A549 (cell line): ENCODE data around the gene MTCL1. TPM values are rescaled to one million over a fixed set of nuclear protein-coding genes. Genes with fewer than 3 reads are reported as not detected.
A peak's percentile ranks its signal among the peaks of the same experiment; 100 is the strongest.

Source experiments
- ATAC-seq, 2 experiments: fragments of 200-7000 bp in 1 of 2; fragments of >200 bp in 1 of 2; cut with Nextera tagmentation in 1 of 2; cut with Tn5 transposase in 1 of 2; 3 replicates each; pipeline versions ENCODE4 v1.8.0 to v1.9.1; 2018 to 2020; ENCODE audit warnings: mild to moderate bottlenecking in 1 of 2, moderate library complexity in 1 of 2
- CTCF ChIA-PET: fragments of 300-600 bp; sonication (Branson Sonifier 250); formaldehyde crosslinking; extraction: SDS; loops from one replicate; lab custom pipeline; 2021; ENCODE audit warnings: antibody characterized with exemption, inconsistent platforms; lab: Yijun Ruan, JAX
- POLR2A ChIA-PET: fragments of 350-600 bp; formaldehyde crosslinking; extraction: SDS; loops from one replicate; lab custom pipeline; 2021; ENCODE audit warnings: antibody characterized with exemption, inconsistent platforms; lab: Yijun Ruan, JAX
- DNase-seq, 2 experiments: peaks; one replicate each; pipeline versions ENCODE4 v3.0.0 to v3.0.0-alpha.2; 2011 to 2016; ENCODE audit warnings: low read depth in 1 of 2, low spot score in 1 of 2
- FAIRE-seq: peaks from 2 replicates; lab custom pipeline; 2011; peaks lifted over from hg19 to GRCh38; lab: Jason Lieb, UNC
- H3K27ac ChIP-seq, 2 experiments: fragments of >200 bp; sonication (Bioruptor Twin); formaldehyde crosslinking; 3 replicates each; pipeline ENCODE4 v1.5.1; 2016 to 2017
- H3K4me1 ChIP-seq: fragments of >200 bp; sonication (Bioruptor Twin); formaldehyde crosslinking; 3 replicates; pipeline ENCODE4 v1.6.1; 2016
- H3K4me2 ChIP-seq: fragments of >200 bp; sonication (Bioruptor Twin); formaldehyde crosslinking; 3 replicates; pipeline ENCODE4 v1.6.1; 2016
- H3K4me3 ChIP-seq: fragments of >200 bp; sonication (Bioruptor Twin); formaldehyde crosslinking; 3 replicates; pipeline ENCODE4 v1.5.1; 2016
- H3K9me3 ChIP-seq: fragments of >200 bp; sonication (Bioruptor Twin); formaldehyde crosslinking; 3 replicates; pipeline ENCODE4 v1.6.1; 2016
- BHLHE40 ChIP-seq: IDR thresholded peaks from 2 replicates; pipeline ENCODE4 v1.6.1; 2012; ENCODE audit warnings: low read depth, low read length, inconsistent platforms
- CEBPB ChIP-seq, 2 experiments: fragments of >200 bp in 1 of 2; sonication (Bioruptor Twin) in 1 of 2; formaldehyde crosslinking in 1 of 2; IDR thresholded peaks; 2 replicates each; pipeline ENCODE4 v1.6.1; 2012 to 2016
- EHMT2 ChIP-seq: fragments of 200-600 bp; sonication (generic); IDR thresholded peaks from 2 replicates; pipeline ENCODE4 v1.6.1; 2016; ENCODE audit warnings: antibody characterized with exemption, low read depth, mild to moderate bottlenecking, moderate library complexity
- FOSB ChIP-seq: fragments of 250-450 bp; sonication (Bioruptor Pico); IDR thresholded peaks from 2 replicates; pipeline ENCODE4 v1.5.0; 2020; ENCODE audit warnings: mild to moderate bottlenecking, moderate library complexity
- FOXS1 ChIP-seq: fragments of 250-450 bp; sonication (Bioruptor Pico); IDR thresholded peaks from 2 replicates; pipeline ENCODE4 v1.5.0; 2020; ENCODE audit warnings: mild to moderate bottlenecking, moderate library complexity
- HMGXB4 ChIP-seq: fragments of 250-450 bp; sonication (Bioruptor Pico); IDR thresholded peaks from 2 replicates; pipeline ENCODE4 v1.5.0; 2021; ENCODE audit warnings: mild to moderate bottlenecking, moderate library complexity, borderline replicate concordance
- HOXA7 ChIP-seq: fragments of 250-450 bp; sonication (Bioruptor Pico); IDR thresholded peaks from 2 replicates; pipeline ENCODE4 v1.5.0; 2020; ENCODE audit warnings: mild to moderate bottlenecking, moderate library complexity
- JUN ChIP-seq, 2 experiments: fragments of >200 bp; sonication (Bioruptor Twin); formaldehyde crosslinking; IDR thresholded peaks; 2 replicates in 1 of 2; 3 replicates in 1 of 2; pipeline ENCODE4 v1.6.1; 2016 to 2017
- KDM1A ChIP-seq: fragments of 200-600 bp; sonication (generic); IDR thresholded peaks from 2 replicates; pipeline ENCODE4 v1.6.1; 2016; ENCODE audit warnings: low read depth, mild to moderate bottlenecking
- KDM5A ChIP-seq: fragments of 200-600 bp; sonication (generic); IDR thresholded peaks from 2 replicates; pipeline ENCODE4 v1.6.1; 2016; ENCODE audit warnings: antibody characterized with exemption, mild to moderate bottlenecking
- MAZ ChIP-seq: fragments of 150-350 bp; IDR thresholded peaks from 2 replicates; pipeline ENCODE4 v1.6.1; 2014; ENCODE audit warnings: antibody characterized with exemption, low read depth, low read length, borderline replicate concordance
- MYC ChIP-seq: IDR thresholded peaks from 2 replicates; pipeline ENCODE4 v1.6.1; 2012; ENCODE audit warnings: mild to moderate bottlenecking, inconsistent platforms, low read length, improper control_type of control experiment, borderline replicate concordance
- NR3C1 ChIP-seq: fragments of >200 bp; sonication (Bioruptor Twin); formaldehyde crosslinking; IDR thresholded peaks from 3 replicates; pipeline ENCODE4 v1.6.1; 2017
- RARB ChIP-seq: fragments of 250-450 bp; sonication (Bioruptor Pico); IDR thresholded peaks from 2 replicates; pipeline ENCODE4 v1.8.0; 2021; ENCODE audit warnings: mild to moderate bottlenecking, moderate library complexity
- RCOR1 ChIP-seq: fragments of 150-350 bp; IDR thresholded peaks from 2 replicates; pipeline ENCODE4 v1.6.1; 2014; ENCODE audit warnings: antibody characterized with exemption, low read length, low read depth
- RFX5 ChIP-seq: fragments of 450-650 bp; IDR thresholded peaks from 2 replicates; pipeline ENCODE4 v1.7.1; 2014; ENCODE audit warnings: antibody characterized with exemption, mild to moderate bottlenecking, moderate library complexity
- RNF2 ChIP-seq: fragments of 200-600 bp; sonication (generic); IDR thresholded peaks from 2 replicates; pipeline ENCODE4 v1.6.1; 2016; ENCODE audit warnings: low read depth, mild to moderate bottlenecking, antibody characterized with exemption, moderate library complexity, borderline replicate concordance
- SMC3 ChIP-seq: fragments of >200 bp; sonication (Bioruptor Twin); formaldehyde crosslinking; IDR thresholded peaks from 3 replicates; pipeline ENCODE4 v1.6.1; 2018; ENCODE audit warnings: inconsistent platforms
- TFCP2L1 ChIP-seq: fragments of 250-450 bp; sonication (Bioruptor Pico); IDR thresholded peaks from 2 replicates; pipeline ENCODE4 v1.5.0; 2021; ENCODE audit warnings: mild to moderate bottlenecking
- USF2 ChIP-seq: fragments of 450-650 bp; IDR thresholded peaks from 2 replicates; pipeline ENCODE4 v1.6.1; 2014; ENCODE audit warnings: antibody characterized with exemption
- WGBS: methylation state at CpG from one replicate; pipeline ENCODE4 v1.1.6; 2017; ENCODE audit errors: missing lambda C conversion rate; 5-methylcytosine and 5-hydroxymethylcytosine counted together
- polyA plus RNA-seq, 4 experiments: library from polyadenylated mRNA; depleted of rRNA in 3 of 4; stranded (reverse); fragments of >200 nt; fragmentation: RNase III in 1 of 4; extraction: RNeasy Plus Mini Kit Qiagen cat#74134 plus additional on column Dnase treatment in 1 of 4; gene quantifications; 2 replicates in 3 of 4; 3 replicates in 1 of 4; pipeline ENCODE4 v1.2.3, GENCODE V29; 2011 to 2017
- TF ChIP-seq, protein P1 (sequence below): IDR thresholded peaks from 2 replicates; pipeline ENCODE4 v1.6.1; 2012
- TF ChIP-seq, protein P2 (sequence below): fragments of 200-600 bp; sonication (generic); IDR thresholded peaks from 2 replicates; pipeline ENCODE4 v1.6.1; 2016; ENCODE audit warnings: antibody characterized with exemption, mild to moderate bottlenecking, moderate library complexity
- TF ChIP-seq, protein P3 (sequence below): IDR thresholded peaks from 2 replicates; pipeline ENCODE4 v1.6.1; 2012

The MTCL1 gene
- polyA plus RNA-seq, 2 of the 4 experiments (the other 2 are of a cell fraction): 44.4 to 49.6 TPM

DNA sequence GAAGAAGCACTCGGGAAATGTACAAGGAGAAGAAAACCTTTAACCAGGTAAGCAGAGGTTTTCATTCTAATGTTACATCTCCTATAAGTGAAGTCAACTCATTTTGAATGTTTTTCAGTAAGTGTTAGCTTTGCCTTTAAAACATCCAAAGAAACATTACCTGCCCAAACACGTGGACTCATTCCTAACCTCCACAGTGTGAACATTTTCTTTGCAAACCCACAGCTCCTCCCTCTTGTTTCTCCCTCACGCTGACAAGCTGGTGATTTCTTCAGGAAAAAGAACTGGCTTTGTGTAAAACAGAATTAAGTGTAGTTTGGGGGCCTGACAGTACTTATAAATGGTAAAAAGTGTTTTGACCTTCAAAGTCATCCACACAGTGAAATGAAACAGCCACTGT is 72.5 kb downstream of the MTCL1 start:
- WGBS: 66% methylated on average over 3 of the region's 3 CpGs
- Histone ChIP-seq H3K9me3 (no peaks in the 10 kb centered on the region), H3K4me1 (peaks cover 36% of the 10 kb centered on the region; the same call in 2 of the 3 replicates), H3K4me3 (no peak overlapping the region), H3K27ac (peak overlapping the region in 1 of 2 experiments; percentile 52; a peak in 3 of 6 replicates), H3K4me2 (no peak overlapping the region)
- ATAC-seq: no peak
- no peak for TF ChIP-seq MAZ
- no peak for TF ChIP-seq JUN (IDR thresholded peaks at IDR 0.05)
- TF ChIP-seq HOXA7: no peak
- no peak for TF ChIP-seq RCOR1
- TF ChIP-seq BHLHE40: no peak
- no peak for TF ChIP-seq NR3C1
- no peak for TF ChIP-seq RNF2
- TF ChIP-seq, protein P1, sequence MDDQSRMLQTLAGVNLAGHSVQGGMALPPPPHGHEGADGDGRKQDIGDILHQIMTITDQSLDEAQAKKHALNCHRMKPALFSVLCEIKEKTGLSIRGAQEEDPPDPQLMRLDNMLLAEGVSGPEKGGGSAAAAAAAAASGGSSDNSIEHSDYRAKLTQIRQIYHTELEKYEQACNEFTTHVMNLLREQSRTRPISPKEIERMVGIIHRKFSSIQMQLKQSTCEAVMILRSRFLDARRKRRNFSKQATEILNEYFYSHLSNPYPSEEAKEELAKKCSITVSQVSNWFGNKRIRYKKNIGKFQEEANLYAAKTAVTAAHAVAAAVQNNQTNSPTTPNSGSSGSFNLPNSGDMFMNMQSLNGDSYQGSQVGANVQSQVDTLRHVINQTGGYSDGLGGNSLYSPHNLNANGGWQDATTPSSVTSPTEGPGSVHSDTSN: no peak
- TF ChIP-seq MYC: no peak
- no peak for TF ChIP-seq FOSB (CRISPR knock-in tag)
- CTCF ChIA-PET: interaction anchor here (0.9 to 1.4 kb wide), 4 partner anchors 13 to 205 kb away, joined by 3 read pairs; no protein-coding TSS in a partner anchor
- no peak for FAIRE-seq
- DNase-seq: no peak
- POLR2A ChIA-PET: no interaction called here

DNA sequence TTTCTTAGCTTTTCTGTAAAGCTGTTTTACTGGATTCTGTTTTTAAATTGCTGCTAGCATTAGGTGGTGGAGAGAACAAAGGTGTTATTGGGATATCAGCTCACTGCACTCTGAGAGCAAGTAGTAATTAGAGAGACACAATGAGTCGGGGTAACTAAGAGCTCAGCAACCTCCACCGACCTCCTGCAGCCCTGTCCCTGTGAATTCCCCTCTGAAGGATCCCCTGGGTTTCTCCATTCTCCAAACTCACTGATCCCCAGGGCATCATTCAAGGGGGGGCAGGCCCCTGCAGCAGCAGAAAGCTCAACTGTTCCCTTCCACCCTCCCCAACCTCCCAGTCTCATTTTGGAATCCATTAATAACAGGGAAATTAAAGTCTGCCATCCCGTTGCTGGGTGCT is 73.0 kb downstream of the MTCL1 start:
- peaks cover 33% of the 10 kb centered on the region; the same call in 2 of the 3 replicates for H3K4me1 ChIP-seq
- CTCF ChIA-PET: interaction anchor here (0.9 to 1.4 kb wide), 4 partner anchors 13 to 204 kb away, joined by 3 read pairs; no protein-coding TSS in a partner anchor
- H3K4me3 ChIP-seq: no peak overlapping the region
- WGBS: 83% methylated on average over 3 of the region's 3 CpGs
- no peak for ATAC-seq
- H3K4me2 ChIP-seq: no peak overlapping the region
- no peak for TF ChIP-seq USF2
- no peak for TF ChIP-seq FOSB (CRISPR knock-in tag)
- TF ChIP-seq CEBPB (IDR thresholded peaks at IDR 0.05): no peak
- TF ChIP-seq EHMT2: no peak
- TF ChIP-seq, protein P2, sequence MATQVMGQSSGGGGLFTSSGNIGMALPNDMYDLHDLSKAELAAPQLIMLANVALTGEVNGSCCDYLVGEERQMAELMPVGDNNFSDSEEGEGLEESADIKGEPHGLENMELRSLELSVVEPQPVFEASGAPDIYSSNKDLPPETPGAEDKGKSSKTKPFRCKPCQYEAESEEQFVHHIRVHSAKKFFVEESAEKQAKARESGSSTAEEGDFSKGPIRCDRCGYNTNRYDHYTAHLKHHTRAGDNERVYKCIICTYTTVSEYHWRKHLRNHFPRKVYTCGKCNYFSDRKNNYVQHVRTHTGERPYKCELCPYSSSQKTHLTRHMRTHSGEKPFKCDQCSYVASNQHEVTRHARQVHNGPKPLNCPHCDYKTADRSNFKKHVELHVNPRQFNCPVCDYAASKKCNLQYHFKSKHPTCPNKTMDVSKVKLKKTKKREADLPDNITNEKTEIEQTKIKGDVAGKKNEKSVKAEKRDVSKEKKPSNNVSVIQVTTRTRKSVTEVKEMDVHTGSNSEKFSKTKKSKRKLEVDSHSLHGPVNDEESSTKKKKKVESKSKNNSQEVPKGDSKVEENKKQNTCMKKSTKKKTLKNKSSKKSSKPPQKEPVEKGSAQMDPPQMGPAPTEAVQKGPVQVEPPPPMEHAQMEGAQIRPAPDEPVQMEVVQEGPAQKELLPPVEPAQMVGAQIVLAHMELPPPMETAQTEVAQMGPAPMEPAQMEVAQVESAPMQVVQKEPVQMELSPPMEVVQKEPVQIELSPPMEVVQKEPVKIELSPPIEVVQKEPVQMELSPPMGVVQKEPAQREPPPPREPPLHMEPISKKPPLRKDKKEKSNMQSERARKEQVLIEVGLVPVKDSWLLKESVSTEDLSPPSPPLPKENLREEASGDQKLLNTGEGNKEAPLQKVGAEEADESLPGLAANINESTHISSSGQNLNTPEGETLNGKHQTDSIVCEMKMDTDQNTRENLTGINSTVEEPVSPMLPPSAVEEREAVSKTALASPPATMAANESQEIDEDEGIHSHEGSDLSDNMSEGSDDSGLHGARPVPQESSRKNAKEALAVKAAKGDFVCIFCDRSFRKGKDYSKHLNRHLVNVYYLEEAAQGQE: no peak
- no peak for TF ChIP-seq HMGXB4
- no peak for TF ChIP-seq NR3C1
- no peak for TF ChIP-seq FOXS1 (CRISPR knock-in tag)
- TF ChIP-seq KDM1A: no peak
- TF ChIP-seq RARB (CRISPR knock-in tag): no peak
- no peak for TF ChIP-seq TFCP2L1 (CRISPR knock-in tag)
- no peak for TF ChIP-seq KDM5A
- TF ChIP-seq RFX5: no peak
- TF ChIP-seq, protein P3, sequence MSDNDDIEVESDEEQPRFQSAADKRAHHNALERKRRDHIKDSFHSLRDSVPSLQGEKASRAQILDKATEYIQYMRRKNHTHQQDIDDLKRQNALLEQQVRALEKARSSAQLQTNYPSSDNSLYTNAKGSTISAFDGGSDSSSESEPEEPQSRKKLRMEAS: no peak
- no peak for TF ChIP-seq MAZ
- TF ChIP-seq SMC3: no peak
- TF ChIP-seq RNF2: no peak
- no peak for TF ChIP-seq RCOR1
- H3K27ac ChIP-seq: peak overlapping the region in 1 of 2 experiments; percentile 52; a peak in 2 of 6 replicates
- POLR2A ChIA-PET: no interaction called here
- H3K9me3 ChIP-seq: no peaks in the 10 kb centered on the region
- DNase-seq: no peak
- FAIRE-seq: no peak
